ENCODE data around the gene LAT. TPM values are rescaled to one million over a fixed set of nuclear protein-coding genes. Genes with fewer than 3 reads are reported as not detected.

LAT gene
- total and polyA plus RNA-seq, 2 of the 13 experiments (the other 11 are each of a cell fraction or from before 2014, with no cell fraction given) = 2.0 to 3.0 TPM

DNA sequence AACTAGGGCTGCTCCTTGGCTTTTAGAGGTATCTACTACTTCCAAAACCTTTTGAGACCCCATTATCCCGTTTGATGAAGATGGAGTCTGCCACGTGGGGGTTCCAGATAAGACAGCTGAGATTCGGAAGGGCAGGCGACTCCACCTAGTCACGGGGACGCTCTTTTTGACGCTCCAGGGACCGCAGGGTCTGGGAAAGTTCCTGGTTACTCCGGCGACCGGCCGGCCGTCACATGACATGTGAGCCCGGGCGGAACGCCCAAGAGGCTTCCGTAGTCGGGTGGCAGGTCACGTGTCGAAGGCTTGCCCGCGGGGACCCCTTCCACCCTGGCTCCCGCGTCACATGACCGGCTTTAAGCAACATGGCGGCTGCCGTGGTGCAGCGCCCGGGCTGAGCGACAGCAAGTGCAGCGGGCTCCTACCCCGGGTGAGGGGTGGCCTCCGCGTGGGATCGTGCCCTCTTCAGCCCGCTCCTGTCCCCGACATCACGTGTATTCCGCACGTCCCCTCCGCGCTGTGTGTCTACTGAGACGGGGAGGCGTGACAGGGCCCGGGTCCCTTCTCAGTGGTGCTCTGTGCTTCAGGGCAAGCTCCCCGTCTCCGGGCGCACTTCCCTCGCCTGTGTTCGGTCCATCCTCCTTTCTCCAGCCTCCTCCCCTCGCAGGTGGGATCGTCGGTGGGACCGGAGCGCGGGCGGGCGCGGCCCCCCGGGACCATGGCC is 10.3 kb upstream of the LAT start, which contains the start of gene SPNS1 (continued):
- TF ChIP-seq ZNF354B (CRISPR knock-in tag; IDR thresholded peaks at IDR 0.05) (no peak), FOSL2 (CRISPR knock-in tag; IDR thresholded peaks at IDR 0.05) (peak; percentile 69), TEAD3 (CRISPR knock-in tag; optimal IDR thresholded peaks at IDR 0.05; ENCODE audit: borderline replicate concordance) (peak; percentile 65), NCOA2 (CRISPR knock-in tag; IDR thresholded peaks at IDR 0.05) (peak; percentile 65), ZNF337 (CRISPR knock-in tag; IDR thresholded peaks at IDR 0.05; ENCODE audit: borderline replicate concordance, low read depth) (peak; percentile 95; the same call in 1 of the 2 replicates), ZNF816 (CRISPR knock-in tag; IDR thresholded peaks at IDR 0.05; ENCODE audit: borderline replicate concordance) (no peak), SKI (IDR thresholded peaks at IDR 0.05; ENCODE audit: partially characterized antibody) (peak; percentile 60), ZNF101 (CRISPR knock-in tag; IDR thresholded peaks at IDR 0.05; ENCODE audit: borderline replicate concordance, low read depth) (0 out of 2 replicates have a peak, but pooled peaks have one; percentile 64), ZNF766 (CRISPR knock-in tag; IDR thresholded peaks at IDR 0.05; ENCODE audit: borderline replicate concordance) (peak; percentile 96), HDAC2 (CRISPR knock-in tag; IDR thresholded peaks at IDR 0.05) (peak; percentile 99), GFI1 (CRISPR knock-in tag; IDR thresholded peaks at IDR 0.05; ENCODE audit: borderline replicate concordance) (no peak), ZNF296 (CRISPR knock-in tag; conservative IDR thresholded peaks at IDR 0.05) (peak; percentile 77), HNRNPL (IDR thresholded peaks at IDR 0.05; ENCODE audit: low read depth, low read length) (peak; percentile 65; the same call in 1 of the 2 replicates), ZNF225 (CRISPR knock-in tag; IDR thresholded peaks at IDR 0.05) (peak; percentile 88), GTF3A (CRISPR knock-in tag; conservative IDR thresholded peaks at IDR 0.05) (peak; percentile 90; the same call in 1 of the 2 replicates), ZNF567 (CRISPR knock-in tag; IDR thresholded peaks at IDR 0.05; ENCODE audit: borderline replicate concordance) (peak; percentile 97), ZNF329 (CRISPR knock-in tag; IDR thresholded peaks at IDR 0.05; ENCODE audit: low read depth) (peak; percentile 85), ZNF263 (CRISPR knock-in tag; IDR thresholded peaks at IDR 0.05) (peak; percentile 74; the same call in 1 of the 2 replicates), TP53 (CRISPR knock-in tag; conservative IDR thresholded peaks at IDR 0.05) (peak; percentile 94)
- TF ChIP-seq, protein P1, sequence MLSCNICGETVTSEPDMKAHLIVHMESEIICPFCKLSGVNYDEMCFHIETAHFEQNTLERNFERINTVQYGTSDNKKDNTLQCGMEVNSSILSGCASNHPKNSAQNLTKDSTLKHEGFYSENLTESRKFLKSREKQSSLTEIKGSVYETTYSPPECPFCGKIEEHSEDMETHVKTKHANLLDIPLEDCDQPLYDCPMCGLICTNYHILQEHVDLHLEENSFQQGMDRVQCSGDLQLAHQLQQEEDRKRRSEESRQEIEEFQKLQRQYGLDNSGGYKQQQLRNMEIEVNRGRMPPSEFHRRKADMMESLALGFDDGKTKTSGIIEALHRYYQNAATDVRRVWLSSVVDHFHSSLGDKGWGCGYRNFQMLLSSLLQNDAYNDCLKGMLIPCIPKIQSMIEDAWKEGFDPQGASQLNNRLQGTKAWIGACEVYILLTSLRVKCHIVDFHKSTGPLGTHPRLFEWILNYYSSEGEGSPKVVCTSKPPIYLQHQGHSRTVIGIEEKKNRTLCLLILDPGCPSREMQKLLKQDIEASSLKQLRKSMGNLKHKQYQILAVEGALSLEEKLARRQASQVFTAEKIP (CRISPR knock-in tag; IDR thresholded peaks at IDR 0.05; ENCODE audit: borderline replicate concordance) = no peak
- TF ChIP-seq, protein P2, sequence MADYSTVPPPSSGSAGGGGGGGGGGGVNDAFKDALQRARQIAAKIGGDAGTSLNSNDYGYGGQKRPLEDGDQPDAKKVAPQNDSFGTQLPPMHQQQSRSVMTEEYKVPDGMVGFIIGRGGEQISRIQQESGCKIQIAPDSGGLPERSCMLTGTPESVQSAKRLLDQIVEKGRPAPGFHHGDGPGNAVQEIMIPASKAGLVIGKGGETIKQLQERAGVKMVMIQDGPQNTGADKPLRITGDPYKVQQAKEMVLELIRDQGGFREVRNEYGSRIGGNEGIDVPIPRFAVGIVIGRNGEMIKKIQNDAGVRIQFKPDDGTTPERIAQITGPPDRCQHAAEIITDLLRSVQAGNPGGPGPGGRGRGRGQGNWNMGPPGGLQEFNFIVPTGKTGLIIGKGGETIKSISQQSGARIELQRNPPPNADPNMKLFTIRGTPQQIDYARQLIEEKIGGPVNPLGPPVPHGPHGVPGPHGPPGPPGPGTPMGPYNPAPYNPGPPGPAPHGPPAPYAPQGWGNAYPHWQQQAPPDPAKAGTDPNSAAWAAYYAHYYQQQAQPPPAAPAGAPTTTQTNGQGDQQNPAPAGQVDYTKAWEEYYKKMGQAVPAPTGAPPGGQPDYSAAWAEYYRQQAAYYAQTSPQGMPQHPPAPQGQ (CRISPR knock-in tag; IDR thresholded peaks at IDR 0.05; ENCODE audit: borderline replicate concordance) = 0 out of 2 replicates have a peak, but pooled peaks have one; percentile 59
- TF ChIP-seq, protein P3, sequence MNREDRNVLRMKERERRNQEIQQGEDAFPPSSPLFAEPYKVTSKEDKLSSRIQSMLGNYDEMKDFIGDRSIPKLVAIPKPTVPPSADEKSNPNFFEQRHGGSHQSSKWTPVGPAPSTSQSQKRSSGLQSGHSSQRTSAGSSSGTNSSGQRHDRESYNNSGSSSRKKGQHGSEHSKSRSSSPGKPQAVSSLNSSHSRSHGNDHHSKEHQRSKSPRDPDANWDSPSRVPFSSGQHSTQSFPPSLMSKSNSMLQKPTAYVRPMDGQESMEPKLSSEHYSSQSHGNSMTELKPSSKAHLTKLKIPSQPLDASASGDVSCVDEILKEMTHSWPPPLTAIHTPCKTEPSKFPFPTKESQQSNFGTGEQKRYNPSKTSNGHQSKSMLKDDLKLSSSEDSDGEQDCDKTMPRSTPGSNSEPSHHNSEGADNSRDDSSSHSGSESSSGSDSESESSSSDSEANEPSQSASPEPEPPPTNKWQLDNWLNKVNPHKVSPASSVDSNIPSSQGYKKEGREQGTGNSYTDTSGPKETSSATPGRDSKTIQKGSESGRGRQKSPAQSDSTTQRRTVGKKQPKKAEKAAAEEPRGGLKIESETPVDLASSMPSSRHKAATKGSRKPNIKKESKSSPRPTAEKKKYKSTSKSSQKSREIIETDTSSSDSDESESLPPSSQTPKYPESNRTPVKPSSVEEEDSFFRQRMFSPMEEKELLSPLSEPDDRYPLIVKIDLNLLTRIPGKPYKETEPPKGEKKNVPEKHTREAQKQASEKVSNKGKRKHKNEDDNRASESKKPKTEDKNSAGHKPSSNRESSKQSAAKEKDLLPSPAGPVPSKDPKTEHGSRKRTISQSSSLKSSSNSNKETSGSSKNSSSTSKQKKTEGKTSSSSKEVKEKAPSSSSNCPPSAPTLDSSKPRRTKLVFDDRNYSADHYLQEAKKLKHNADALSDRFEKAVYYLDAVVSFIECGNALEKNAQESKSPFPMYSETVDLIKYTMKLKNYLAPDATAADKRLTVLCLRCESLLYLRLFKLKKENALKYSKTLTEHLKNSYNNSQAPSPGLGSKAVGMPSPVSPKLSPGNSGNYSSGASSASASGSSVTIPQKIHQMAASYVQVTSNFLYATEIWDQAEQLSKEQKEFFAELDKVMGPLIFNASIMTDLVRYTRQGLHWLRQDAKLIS (CRISPR knock-in tag; IDR thresholded peaks at IDR 0.05) = no peak; the same call in 1 of the 2 replicates

Data from HepG2 (cell line).